BE2C (cell line): ENCODE results near the gene SSTR5.
A peak's percentile ranks its signal among the peaks of the same experiment; 100 is the strongest.

Experiments
- DNase-seq: peaks from one replicate; pipeline ENCODE4 v3.0.0-alpha.2; 2020
- H3K27me3 ChIP-seq: fragments of 250-450 bp; sonication (Bioruptor Pico); 2 replicates; pipeline ENCODE4 v1.5.1; 2020; ENCODE audit warnings: mild to moderate bottlenecking
- H3K36me3 ChIP-seq: fragments of 250-450 bp; sonication (Bioruptor Pico); 2 replicates; pipeline ENCODE4 v1.5.1; 2020; ENCODE audit warnings: mild to moderate bottlenecking
- H3K4me1 ChIP-seq: fragments of 250-450 bp; sonication (Bioruptor Pico); 2 replicates; pipeline ENCODE4 v1.5.1; 2020
- H3K4me3 ChIP-seq: 2 replicates; pipeline ENCODE4 v1.5.1; 2011; ENCODE audit warnings: low read depth, low read length
- H3K9me3 ChIP-seq: fragments of 250-450 bp; sonication (Bioruptor Pico); 2 replicates; pipeline ENCODE4 v1.5.1; 2020
- TF ChIP-seq, protein P1 (sequence below): IDR thresholded peaks from 2 replicates; pipeline ENCODE4 v1.5.1; 2012; ENCODE audit warnings: mild to moderate bottlenecking, low read depth, low read length

SSTR5 gene

DNA sequence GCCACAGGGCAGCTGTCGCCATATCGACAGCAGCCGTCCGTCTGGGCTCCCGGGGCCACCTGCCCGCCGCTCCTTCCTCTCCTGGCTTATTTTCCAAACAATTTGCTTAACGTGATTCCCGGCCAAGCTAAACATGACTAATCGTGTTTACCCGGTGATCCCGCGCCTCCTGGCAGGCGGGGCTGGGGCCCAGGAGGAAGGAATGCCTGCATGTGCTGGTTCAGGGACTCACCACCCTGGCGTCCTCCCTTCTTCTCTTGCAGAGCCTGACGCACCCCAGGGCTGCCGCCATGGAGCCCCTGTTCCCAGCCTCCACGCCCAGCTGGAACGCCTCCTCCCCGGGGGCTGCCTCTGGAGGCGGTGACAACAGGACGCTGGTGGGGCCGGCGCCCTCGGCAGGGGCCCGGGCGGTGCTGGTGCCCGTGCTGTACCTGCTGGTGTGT, 6.1 kb downstream of the SSTR5 start:
- Histone ChIP-seq H3K27me3 (peaks cover 77% of the 10 kb centered on the region), H3K36me3 (no peaks in the 10 kb centered on the region), H3K4me3 (no peak overlapping the region), H3K9me3 (no peaks in the 10 kb centered on the region; the same call in 1 of the 2 replicates), H3K4me1 (peaks cover 10% of the 10 kb centered on the region)
- TF ChIP-seq, protein P1, sequence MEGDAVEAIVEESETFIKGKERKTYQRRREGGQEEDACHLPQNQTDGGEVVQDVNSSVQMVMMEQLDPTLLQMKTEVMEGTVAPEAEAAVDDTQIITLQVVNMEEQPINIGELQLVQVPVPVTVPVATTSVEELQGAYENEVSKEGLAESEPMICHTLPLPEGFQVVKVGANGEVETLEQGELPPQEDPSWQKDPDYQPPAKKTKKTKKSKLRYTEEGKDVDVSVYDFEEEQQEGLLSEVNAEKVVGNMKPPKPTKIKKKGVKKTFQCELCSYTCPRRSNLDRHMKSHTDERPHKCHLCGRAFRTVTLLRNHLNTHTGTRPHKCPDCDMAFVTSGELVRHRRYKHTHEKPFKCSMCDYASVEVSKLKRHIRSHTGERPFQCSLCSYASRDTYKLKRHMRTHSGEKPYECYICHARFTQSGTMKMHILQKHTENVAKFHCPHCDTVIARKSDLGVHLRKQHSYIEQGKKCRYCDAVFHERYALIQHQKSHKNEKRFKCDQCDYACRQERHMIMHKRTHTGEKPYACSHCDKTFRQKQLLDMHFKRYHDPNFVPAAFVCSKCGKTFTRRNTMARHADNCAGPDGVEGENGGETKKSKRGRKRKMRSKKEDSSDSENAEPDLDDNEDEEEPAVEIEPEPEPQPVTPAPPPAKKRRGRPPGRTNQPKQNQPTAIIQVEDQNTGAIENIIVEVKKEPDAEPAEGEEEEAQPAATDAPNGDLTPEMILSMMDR, result no peak
- DNase-seq, result peak; percentile 51

DNA sequence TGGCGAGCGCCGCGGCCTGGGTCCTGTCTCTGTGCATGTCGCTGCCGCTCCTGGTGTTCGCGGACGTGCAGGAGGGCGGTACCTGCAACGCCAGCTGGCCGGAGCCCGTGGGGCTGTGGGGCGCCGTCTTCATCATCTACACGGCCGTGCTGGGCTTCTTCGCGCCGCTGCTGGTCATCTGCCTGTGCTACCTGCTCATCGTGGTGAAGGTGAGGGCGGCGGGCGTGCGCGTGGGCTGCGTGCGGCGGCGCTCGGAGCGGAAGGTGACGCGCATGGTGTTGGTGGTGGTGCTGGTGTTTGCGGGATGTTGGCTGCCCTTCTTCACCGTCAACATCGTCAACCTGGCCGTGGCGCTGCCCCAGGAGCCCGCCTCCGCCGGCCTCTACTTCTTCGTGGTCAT, 6.8 kb downstream of the SSTR5 start:
- no peak for DNase-seq
- peaks cover 10% of the 10 kb centered on the region for H3K4me1 ChIP-seq
- TF ChIP-seq, protein P1, result no peak
- H3K27me3 ChIP-seq, result peaks cover 70% of the 10 kb centered on the region
- no peak overlapping the region for H3K4me3 ChIP-seq
- no peaks in the 10 kb centered on the region for H3K36me3 ChIP-seq
- H3K9me3 ChIP-seq, result no peaks in the 10 kb centered on the region; the same call in 1 of the 2 replicates

DNA sequence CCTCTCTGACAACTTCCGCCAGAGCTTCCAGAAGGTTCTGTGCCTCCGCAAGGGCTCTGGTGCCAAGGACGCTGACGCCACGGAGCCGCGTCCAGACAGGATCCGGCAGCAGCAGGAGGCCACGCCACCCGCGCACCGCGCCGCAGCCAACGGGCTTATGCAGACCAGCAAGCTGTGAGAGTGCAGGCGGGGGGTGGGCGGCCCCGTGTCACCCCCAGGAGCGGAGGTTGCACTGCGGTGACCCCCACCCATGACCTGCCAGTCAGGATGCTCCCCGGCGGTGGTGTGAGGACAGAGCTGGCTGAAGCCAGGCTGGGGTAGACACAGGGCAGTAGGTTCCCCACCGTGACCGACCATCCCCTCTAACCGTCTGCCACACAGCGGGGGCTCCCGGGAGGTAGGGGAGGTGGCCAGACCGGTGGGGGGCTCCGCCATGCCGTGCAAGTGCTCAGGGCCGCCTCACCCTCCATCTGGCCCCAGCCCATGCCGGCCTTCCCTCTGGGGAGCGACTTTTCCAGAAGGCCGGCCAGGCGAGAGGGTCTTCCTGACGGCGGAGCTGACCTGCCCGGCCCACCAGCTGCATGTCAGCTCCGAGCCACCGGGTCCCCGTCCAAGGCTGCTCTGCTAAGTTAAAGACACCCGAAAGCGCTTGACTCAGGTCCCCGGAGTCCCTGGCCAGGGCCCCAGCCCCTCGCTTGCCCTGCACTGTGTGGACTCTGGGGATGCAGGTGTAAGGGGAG, 7.4 kb downstream of the SSTR5 start:
- TF ChIP-seq, protein P1, result no peak
- H3K4me3 ChIP-seq, result no peak overlapping the region
- no peak for DNase-seq
- H3K4me1 ChIP-seq, result peaks cover 10% of the 10 kb centered on the region
- H3K9me3 ChIP-seq, result peaks cover 2% of the 10 kb centered on the region; the same call in 1 of the 2 replicates
- H3K27me3 ChIP-seq, result peaks cover 64% of the 10 kb centered on the region
- H3K36me3 ChIP-seq, result no peaks in the 10 kb centered on the region

DNA sequence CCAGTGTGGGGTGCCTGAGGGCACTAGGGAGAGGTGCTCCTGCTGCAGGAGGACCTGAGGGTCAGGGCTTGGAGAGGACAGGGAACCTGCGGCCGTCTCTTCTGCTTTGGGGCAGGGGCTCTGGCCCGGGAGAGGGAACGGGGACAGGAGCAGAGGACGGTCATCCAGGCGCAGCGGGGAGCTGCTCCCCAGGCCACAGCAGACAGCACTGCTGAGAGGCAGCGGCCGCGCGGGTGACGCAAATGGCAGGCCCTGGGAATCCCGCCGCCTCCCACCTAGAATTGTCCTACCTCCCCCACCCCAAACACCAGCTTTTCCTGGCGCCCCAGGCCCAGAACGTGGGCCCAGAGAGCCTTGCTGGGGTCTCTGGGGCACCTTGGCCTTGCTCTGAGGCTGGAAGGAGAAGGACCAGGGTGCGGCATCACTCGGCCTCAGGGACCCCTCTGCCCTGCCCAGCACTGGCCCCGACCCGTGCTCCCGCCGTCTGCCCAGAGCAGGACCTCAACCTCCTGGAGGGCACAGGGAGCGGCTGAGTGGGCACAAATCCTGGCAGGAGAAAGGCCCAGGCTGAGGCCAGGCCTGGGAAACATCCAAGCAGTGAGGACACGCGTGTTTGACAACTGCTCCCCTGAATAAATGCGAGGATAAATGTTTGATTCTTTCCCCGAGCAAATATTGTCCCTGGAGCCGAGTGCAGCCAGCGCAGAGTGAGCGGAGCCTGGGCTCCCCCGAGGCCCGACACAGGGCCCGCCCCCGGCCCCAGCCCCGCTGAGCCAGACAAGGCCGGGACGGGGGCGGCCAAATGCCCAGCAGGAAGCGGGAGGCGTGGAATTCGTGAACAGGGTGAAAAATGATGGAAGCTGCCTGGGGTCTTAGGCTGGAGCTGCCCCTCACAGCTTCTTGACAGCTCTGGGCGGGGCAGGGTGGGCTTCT, 8.5 kb downstream of the SSTR5 start:
- DNase-seq, result no peak
- Histone ChIP-seq H3K27me3 (peaks cover 60% of the 10 kb centered on the region), H3K9me3 (peaks cover 6% of the 10 kb centered on the region; the same call in 1 of the 2 replicates), H3K4me1 (peaks cover 10% of the 10 kb centered on the region), H3K36me3 (no peaks in the 10 kb centered on the region), H3K4me3 (no peak overlapping the region)
- TF ChIP-seq, protein P1, result no peak

DNA sequence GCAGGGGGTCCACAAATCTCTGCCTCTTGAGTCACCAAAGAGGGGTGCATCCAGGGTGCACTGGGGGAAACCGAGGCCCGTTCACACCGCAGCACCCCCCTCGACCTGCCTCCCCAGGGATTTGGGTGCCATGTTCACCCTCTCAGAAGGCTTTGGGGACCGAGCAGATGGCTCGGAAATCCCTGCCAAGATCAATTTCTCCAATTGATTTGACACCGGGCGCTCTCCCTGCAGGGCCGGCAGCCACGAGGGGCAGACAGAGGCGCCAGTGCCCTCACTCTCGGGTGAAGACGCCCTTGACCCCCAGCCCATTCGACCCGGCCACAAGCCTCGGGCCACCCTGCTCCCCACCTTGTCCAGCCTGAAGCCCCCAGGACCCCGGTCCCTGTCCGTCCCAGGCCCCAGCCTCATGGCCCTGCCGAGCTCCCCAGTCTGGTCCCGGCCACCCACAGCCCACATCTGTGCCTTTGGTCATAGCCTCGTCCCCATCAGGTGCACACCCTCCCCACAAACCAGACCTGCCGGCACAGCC, 9.3 kb downstream of the SSTR5 start:
- Histone ChIP-seq H3K4me3 (no peak overlapping the region), H3K9me3 (peaks cover 6% of the 10 kb centered on the region; the same call in 1 of the 2 replicates), H3K4me1 (peaks cover 10% of the 10 kb centered on the region), H3K27me3 (peaks cover 66% of the 10 kb centered on the region), H3K36me3 (no peaks in the 10 kb centered on the region)
- no peak for DNase-seq
- TF ChIP-seq, protein P1, result no peak
